Adrenal gland (tissue), 12 donors: ENCODE results near the gene TCN2. TPM values are rescaled to one million over a fixed set of nuclear protein-coding genes. Genes with fewer than 3 reads are reported as not detected.

ENCODE experiments used
- DNase-seq, 7 donors: peaks; one replicate each; pipeline ENCODE4 v3.0.0-alpha.2; 2019 to 2020
- H3K27ac ChIP-seq, 5 donors: fragments of 200-600 bp; sonication (generic) in 4 of 5; 1 replicate in 3 of 5; 2 replicates in 2 of 5; pipeline versions ENCODE4 v1.5.1 to v1.8.0; 2016 to 2020; ENCODE audit warnings: mild to moderate bottlenecking in 1 of 5
- H3K27me3 ChIP-seq: fragments of 200-600 bp; 2 replicates; pipeline ENCODE4 v1.8.0; 2021
- H3K36me3 ChIP-seq, 2 donors: fragments of 200-600 bp; replicated peaks in 1 of 2; 1 replicate in 1 of 2; 2 replicates in 1 of 2; pipeline versions ENCODE4 v1.5.1 to v1.8.0; 2018 to 2022
- H3K4me1 ChIP-seq, 2 donors: fragments of 200-600 bp; replicated peaks in 1 of 2; 1 replicate in 1 of 2; 2 replicates in 1 of 2; pipeline versions ENCODE4 v1.5.1 to v1.8.0; 2018 to 2021
- H3K4me3 ChIP-seq, 4 donors: fragments of 200-600 bp; sonication (generic) in 3 of 4; one replicate each; pipeline ENCODE4 v1.5.1; 2016 to 2018
- H3K9me3 ChIP-seq, 3 donors: fragments of 200-600 bp; sonication (generic) in 1 of 3; replicated peaks in 1 of 3; 1 replicate in 2 of 3; 2 replicates in 1 of 3; pipeline versions ENCODE4 v1.5.1 to v1.8.0; 2016 to 2021
- POLR2A ChIP-seq, 2 donors: fragments of 450-650 bp; IDR thresholded peaks; one replicate each; pipeline ENCODE4 v1.6.1; 2017; ENCODE audit warnings: antibody characterized with exemption in 2 of 2, mild to moderate bottlenecking in 2 of 2, moderate library complexity in 1 of 2
- WGBS, 4 donors: extraction: QIAGEN DNeasy Blood & Tissue Kit in 2 of 4; methylation state at CpG; one replicate each; pipeline versions ENCODE4 v1.1.5 to v1.1.7; 2013 to 2017; 5-methylcytosine and 5-hydroxymethylcytosine counted together
- intact Hi-C, 2 donors: fragments of 100-400 bp; cut with DNase I; formaldehyde crosslinking; loops; one replicate each; pipeline versions ENCODE4 v1.14.1 to v1.15.0; 2022 to 2023
- polyA plus RNA-seq, 3 donors: library from polyadenylated mRNA; stranded (reverse); fragments of 200-250 nt in 2 of 3; fragments of 350-450 nt in 1 of 3; fragmentation: Illumina TruSeq in 1 of 3; extraction: RNeasy Lipid Tissue Mini Kit (QIAGEN cat#74804) in 1 of 3; gene quantifications; one replicate each; pipeline ENCODE4 v1.2.3, GENCODE V29; 2013 to 2014
- total RNA-seq, 9 donors: library from RNA; depleted of rRNA in 4 of 9; stranded (reverse); fragments of >200 nt in 4 of 9; fragments of 120-200 nt in 1 of 9; fragmentation: NEBNext Ultra II Directional in 1 of 9; extraction: Animal tissue kit (Norgen Biotek cat#: 25700) in 1 of 9; gene quantifications; one replicate each; pipeline versions ENCODE4 v1.1.0 to v1.2.4, GENCODE V29; 2013 to 2023
- TF ChIP-seq, protein P1 (sequence below), 6 experiments: fragments of 450-650 bp in 4 of 6; fragments of 200-600 bp in 2 of 6; sonication (generic) in 1 of 6; IDR thresholded peaks; 1 replicate in 5 of 6; 2 replicates in 1 of 6; pipeline versions ENCODE4 v1.5.1 to v1.8.0; 2016 to 2021; ENCODE audit warnings: antibody characterized with exemption in 6 of 6, mild to moderate bottlenecking in 2 of 6, moderate library complexity in 1 of 6
- donor health status: healthy with polysubstance abuse.
- donor health status: Bipolar disorder and iron deficiency.
- donor health status: DM: yes; HTN: yes; CAD: no.
- donor health status: DM: no; HTN: no; CAD: no.
- donor health status: DM: no; HTN: no; CAD: no.
- donor health status: DM: yes; HTN: yes; CAD: no.

TCN2 gene
- total and polyA plus RNA-seq, 12 donors = 12.8 to 108 (median 49.9) TPM

DNA sequence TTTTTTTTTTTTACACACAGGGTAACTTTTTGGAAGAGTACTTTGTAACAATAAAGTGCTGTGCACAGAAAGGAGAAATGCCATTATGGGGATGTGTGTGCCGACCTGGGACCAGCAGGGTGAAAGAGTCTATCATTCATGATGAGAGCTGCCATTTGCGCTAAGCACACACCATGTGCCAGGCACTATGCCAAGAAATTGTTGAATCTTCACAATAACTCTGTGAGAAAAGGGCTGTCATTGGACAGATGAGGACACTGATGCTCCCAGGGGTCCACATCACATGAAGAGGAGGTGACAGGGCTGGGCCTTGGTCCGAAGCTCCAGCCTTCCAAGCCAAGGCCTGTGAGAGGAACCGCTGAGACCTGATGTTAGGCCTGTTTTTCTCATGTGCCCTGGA lies 55.1 kb downstream of the TCN2 start:
- TF ChIP-seq, protein P1, sequence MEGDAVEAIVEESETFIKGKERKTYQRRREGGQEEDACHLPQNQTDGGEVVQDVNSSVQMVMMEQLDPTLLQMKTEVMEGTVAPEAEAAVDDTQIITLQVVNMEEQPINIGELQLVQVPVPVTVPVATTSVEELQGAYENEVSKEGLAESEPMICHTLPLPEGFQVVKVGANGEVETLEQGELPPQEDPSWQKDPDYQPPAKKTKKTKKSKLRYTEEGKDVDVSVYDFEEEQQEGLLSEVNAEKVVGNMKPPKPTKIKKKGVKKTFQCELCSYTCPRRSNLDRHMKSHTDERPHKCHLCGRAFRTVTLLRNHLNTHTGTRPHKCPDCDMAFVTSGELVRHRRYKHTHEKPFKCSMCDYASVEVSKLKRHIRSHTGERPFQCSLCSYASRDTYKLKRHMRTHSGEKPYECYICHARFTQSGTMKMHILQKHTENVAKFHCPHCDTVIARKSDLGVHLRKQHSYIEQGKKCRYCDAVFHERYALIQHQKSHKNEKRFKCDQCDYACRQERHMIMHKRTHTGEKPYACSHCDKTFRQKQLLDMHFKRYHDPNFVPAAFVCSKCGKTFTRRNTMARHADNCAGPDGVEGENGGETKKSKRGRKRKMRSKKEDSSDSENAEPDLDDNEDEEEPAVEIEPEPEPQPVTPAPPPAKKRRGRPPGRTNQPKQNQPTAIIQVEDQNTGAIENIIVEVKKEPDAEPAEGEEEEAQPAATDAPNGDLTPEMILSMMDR (IDR thresholded peaks at IDR 0.05) = no peak
- TF ChIP-seq POLR2A (IDR thresholded peaks at IDR 0.05) = no peak
- intact Hi-C loops = no loop called here
- H3K27ac ChIP-seq = no peak overlapping the region
- H3K9me3 ChIP-seq = no peaks in the 10 kb centered on the region
- DNase-seq = no peak
- no peaks in the 10 kb centered on the region for H3K4me1 ChIP-seq
- H3K4me3 ChIP-seq = no peak overlapping the region
- 89 to 97% (median 95%) methylated on average over 4 of the region's 4 CpGs for WGBS, 4 donors
- H3K27me3 ChIP-seq = no peaks in the 10 kb centered on the region
- peaks cover 0 to 25% of the 10 kb centered on the region in 2 donors for H3K36me3 ChIP-seq

DNA sequence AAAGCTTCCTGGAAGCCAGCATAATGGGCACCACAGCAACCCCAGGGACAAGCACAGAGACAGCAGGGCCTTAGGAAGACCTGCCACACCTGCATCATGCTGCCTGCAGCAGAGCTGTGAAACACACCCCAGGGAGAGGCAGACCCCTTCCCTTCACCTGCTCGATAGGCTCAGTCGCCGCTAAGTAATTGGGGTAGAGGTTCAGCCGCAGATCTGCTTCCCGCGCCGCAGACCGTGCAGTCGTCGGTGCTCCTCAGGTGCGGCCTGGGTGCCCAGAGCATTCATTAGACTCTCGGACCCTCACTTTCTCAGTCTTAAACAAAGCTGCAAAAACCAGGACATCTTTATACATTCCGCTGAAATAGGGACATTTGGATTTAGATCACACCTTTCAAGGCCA lies 57.8 kb downstream of the TCN2 start:
- Histone ChIP-seq H3K36me3 (peaks cover 0 to 25% of the 10 kb centered on the region in 2 donors), H3K4me3 (no peak overlapping the region), H3K27ac (no peak overlapping the region), H3K27me3 (no peaks in the 10 kb centered on the region), H3K9me3 (no peaks in the 10 kb centered on the region), H3K4me1 (peaks cover 0 to 4% of the 10 kb centered on the region in 2 donors)
- TF ChIP-seq, protein P1 (IDR thresholded peaks at IDR 0.05) = no peak
- DNase-seq = no peak
- intact Hi-C loops = no loop called here
- 92 to 99% (median 97%) methylated on average over 13 of the region's 13 CpGs for WGBS, 4 donors

DNA sequence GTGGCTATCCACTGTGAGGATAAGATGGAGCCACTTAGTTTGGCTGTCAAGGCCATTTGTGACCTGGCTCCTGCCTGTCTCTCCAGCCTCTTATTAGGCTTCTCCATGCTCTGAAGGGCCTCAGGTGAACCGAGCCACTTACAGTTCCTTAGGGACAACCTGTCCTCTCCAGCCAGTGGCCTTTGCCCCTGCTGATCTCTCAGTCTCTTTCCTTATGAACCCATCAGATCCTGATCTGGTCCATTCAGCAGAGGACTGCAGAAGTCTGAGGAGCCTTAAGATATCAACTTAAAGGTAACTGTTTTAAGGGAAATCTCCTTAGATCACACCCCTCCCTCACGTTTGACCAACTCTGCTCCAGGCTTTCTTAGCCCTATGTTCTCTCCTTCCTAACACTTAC lies 58.3 kb downstream of the TCN2 start:
- WGBS, 4 donors = 80 to 91% (median 84%) methylated on average over 2 of the region's 2 CpGs
- H3K4me1 ChIP-seq = peaks cover 0 to 4% of the 10 kb centered on the region in 2 donors
- no peaks in the 10 kb centered on the region for H3K9me3 ChIP-seq
- H3K4me3 ChIP-seq = no peak overlapping the region
- no peaks in the 10 kb centered on the region for H3K27me3 ChIP-seq
- H3K27ac ChIP-seq = no peak overlapping the region
- peaks cover 0 to 25% of the 10 kb centered on the region in 2 donors for H3K36me3 ChIP-seq
- intact Hi-C loops = no loop called here
- TF ChIP-seq POLR2A (IDR thresholded peaks at IDR 0.05) = no peak
- TF ChIP-seq, protein P1 (IDR thresholded peaks at IDR 0.05) = no peak
- DNase-seq = no peak

DNA sequence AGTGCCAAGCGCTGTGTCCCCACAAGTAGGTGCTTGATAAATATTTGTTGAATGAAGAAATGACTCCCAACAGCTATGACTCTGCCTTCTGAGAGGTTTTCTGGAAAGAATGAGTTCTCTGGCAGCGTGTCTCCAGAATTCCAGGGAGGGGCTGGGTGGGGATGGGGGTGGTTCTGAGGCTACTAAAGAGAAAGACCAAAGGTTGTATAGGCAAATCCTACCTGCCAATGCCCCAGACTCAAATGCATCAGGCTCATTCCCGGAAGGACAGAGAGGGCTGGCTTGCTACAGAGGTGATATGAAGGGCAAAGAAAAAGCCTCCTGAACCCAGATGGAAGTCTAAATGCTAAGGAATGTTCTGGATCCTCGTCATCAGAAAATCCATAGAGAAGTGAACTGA lies 58.8 kb downstream of the TCN2 start:
- no peak for DNase-seq
- Histone ChIP-seq H3K4me3 (no peak overlapping the region), H3K9me3 (no peaks in the 10 kb centered on the region), H3K4me1 (peaks cover 0 to 4% of the 10 kb centered on the region in 2 donors), H3K36me3 (peaks cover 0 to 25% of the 10 kb centered on the region in 2 donors), H3K27me3 (no peaks in the 10 kb centered on the region), H3K27ac (no peak overlapping the region)
- WGBS, 4 donors = 91 to 97% (median 95%) methylated on average over 4 of the region's 4 CpGs
- TF ChIP-seq, protein P1 (IDR thresholded peaks at IDR 0.05) = no peak
- TF ChIP-seq POLR2A (IDR thresholded peaks at IDR 0.05) = no peak
- intact Hi-C loops = no loop called here
